GM18907 (cell line): Measurements from ENCODE around the gene NDUFAF8.

ENCODE experiments used
- ATAC-seq: cut with Tn5 transposase; IDR thresholded peaks from one replicate; pipeline ENCODE4 v1.9.1; 2021; ENCODE audit warnings: mild to moderate bottlenecking, moderate library complexity; ENCODE audit not compliant: unreplicated experiment

NDUFAF8 gene, protein sequence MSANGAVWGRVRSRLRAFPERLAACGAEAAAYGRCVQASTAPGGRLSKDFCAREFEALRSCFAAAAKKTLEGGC

DNA sequence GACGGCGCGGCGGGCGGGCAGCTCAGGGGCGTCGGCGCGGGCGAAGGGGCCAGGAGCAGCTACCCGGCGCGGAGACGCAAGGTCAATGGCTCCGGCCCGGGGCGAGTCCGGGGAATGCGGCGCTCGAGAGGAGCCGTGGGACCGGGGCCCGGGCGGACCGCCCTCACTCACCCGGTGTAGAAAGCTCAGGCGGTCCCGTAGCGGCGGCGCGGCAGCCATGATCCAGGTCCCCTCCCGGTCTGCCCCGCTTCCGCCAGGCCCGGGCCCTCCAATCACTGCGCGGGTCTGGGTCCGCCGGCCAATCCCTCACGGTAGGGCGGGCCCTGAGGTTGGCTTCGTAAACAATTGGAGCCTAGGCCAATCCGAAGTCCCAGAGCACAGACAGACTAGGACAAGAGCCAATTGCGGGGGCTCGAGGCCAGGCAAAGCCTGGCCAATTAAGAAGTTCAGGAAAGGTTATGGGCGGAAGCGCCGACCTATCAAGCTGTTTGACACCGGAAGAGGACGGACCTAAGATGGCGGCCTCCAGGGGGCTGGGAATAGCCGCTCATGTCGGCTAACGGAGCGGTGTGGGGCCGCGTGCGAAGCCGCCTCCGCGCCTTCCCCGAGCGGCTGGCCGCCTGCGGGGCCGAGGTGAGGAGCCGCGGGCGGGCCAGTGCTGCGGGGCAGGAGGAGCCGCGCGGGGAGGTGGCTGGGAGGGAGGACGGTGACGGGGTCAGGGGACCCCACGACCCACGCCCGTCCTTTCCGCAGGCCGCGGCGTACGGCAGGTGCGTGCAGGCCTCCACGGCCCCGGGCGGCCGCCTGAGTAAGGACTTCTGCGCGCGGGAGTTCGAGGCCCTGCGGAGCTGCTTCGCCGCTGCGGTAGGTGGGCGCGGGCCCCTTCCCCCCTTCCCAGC lies at the start of gene NDUFAF8, which contains the start of gene TEPSIN:
Gene NDUFAF8 (plus strand): TSS at position 504 of the 899 bp plus-strand sequence. CDS start 46 bp downstream, at position 550.
Gene TEPSIN (minus strand): TSS at position 241 of the 899 bp plus-strand sequence. CDS start 22 bp downstream, at position 219.
- peak; percentile 85 for ATAC-seq

DNA sequence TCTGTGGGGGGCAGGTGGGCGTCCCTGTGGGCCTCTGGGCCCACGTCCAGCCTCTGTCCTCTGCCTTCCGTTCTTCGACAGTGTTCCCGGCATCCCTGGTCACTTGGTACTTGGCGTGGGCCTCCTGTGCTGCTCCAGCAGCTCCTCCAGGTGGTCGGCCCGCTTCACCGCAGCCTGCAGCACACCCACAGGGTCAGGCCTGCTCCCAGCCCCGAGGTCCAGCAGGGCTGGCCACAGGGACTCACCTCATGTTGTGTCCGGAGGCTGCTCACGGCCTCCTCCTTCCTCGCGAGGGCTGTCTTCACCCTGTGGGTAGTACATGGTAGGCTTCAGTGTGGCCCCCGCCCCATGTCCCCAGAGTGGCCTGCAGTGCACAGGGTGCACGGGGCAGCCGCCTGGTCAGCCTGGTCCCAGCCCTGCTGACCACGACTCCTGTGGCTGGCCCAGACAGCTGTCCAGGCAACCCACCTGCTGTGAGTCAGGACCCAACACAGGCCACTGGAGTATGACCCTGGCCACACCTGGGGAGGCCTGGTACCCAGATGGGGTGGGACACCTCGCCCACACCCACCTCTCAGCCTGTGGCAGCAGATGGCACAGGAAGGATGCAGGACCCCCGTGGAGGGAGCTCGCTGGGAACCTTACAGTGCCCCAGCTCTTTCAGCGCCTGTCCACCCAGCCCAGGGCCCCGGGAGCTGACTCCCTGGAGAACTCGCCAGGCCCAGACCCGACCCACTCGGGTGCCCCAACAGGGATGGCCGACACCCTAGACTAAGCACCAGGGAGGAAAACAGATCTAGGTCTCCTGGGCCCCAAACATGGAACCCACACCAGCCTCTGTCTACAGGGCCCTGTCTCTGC lies 49.2 kb upstream of the NDUFAF8 start:
- no peak for ATAC-seq

DNA sequence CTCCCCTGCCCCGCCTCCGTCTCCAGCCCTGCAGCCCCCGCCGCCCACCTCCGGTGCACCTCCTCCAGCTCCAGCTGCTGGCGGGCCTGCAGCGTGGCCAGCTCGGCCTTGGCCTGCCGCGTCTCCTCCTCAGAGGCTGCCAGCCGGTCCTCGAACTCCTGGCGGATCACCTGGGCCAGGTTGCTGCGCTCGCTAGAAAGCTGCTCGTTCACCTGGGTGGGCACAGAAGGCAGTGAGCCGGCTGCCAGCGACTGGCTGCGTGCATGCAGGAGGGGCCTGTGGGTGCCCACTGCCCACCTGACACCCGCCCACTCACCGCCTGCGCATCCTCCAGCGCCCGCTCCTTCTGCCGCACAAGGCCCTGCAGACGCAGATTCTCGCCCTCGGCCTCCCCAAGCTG lies 48.5 kb upstream of the NDUFAF8 start:
- no peak for ATAC-seq

DNA sequence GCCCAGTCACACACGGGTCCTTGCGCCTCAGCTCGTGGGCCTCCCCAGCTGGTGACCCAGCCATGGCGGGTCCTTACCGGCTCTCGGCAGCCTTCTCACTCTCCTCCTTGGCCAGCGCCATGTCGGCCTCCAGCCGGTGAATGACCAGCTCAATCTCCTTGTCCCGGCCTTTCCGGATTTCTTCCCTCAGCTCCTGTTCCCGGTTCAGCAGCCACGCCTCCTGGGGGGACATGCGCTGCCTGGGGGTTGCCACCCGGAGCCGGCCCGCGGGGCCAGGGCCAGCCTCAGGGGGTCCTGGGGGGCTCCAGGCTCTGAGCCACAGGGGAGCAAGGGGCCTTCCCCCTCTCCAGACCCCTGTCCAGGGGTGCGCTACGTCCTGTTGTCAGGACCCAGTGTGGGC lies 48.0 kb upstream of the NDUFAF8 start:
- no peak for ATAC-seq

DNA sequence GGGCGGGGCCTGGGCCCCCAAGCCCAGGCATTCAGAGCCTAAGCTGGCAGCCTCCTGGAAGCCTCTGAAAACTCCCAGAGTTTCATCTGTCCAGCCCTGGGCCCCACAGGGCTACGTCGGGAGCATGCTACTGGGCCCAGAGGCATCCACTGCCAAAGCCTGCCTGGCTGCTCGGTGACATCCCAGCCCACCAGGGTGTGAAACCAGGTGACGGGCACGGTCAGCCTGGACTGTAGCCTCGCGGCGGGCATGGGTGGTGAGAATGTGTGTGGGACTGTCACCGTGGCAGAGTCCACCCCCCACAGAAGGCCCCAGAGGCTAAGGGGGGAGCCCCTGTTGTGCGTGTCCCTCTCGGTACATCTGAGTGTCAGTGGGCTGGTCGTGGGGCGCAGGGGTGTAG lies 47.5 kb upstream of the NDUFAF8 start:
- ATAC-seq, result no peak

DNA sequence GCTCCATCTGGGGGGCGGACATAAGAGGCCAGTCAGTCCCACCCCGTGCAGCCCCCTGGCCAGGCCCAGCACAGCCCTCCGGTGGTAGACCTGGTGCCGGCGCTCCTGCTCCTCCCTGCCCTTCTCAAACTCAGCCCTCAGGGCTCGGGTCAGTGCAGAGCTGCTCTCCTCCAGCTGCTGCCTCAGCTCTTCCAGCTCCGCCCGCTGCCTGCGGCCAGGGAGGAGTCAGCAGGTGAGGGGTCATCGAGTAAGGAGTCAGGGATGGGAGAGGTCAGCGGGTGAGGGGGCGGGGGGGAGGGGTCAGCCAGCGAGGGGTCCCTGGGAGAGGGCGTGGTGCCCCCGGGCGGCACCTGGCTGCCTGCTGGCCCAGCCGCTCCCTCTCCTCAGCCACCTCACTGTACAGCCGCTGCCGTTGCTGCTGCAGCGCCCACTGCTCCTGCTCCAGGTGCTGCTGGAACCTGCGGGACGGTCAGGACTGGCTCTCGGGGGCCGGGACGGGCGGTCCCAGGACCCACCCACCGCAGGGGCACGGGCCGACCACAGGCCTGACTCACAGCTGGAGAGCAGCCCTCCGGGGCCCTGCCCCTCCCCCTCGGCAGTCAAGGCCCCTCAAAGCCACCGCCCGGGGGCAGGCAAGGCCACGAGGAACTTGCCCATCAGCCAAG lies 46.6 kb upstream of the NDUFAF8 start:
- no peak for ATAC-seq

DNA sequence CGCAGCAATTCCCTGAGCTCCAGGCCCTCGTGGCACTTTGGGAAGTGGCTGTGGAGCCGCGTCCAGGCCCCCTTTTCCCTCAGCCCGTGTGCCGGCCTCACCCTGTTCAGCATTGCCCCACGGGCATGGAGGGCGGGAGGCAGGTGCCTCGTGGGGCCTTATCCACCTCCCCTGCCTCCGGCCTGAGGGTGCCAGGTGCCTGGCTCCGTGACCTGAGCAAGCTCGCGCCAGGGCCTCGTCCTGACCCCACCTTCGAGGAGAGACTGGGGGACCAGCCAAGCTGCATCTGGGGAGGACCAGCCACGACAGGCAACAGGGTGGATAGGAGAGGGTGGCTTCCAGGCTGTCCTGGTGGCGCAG lies 46.1 kb upstream of the NDUFAF8 start:
- ATAC-seq, result no peak

DNA sequence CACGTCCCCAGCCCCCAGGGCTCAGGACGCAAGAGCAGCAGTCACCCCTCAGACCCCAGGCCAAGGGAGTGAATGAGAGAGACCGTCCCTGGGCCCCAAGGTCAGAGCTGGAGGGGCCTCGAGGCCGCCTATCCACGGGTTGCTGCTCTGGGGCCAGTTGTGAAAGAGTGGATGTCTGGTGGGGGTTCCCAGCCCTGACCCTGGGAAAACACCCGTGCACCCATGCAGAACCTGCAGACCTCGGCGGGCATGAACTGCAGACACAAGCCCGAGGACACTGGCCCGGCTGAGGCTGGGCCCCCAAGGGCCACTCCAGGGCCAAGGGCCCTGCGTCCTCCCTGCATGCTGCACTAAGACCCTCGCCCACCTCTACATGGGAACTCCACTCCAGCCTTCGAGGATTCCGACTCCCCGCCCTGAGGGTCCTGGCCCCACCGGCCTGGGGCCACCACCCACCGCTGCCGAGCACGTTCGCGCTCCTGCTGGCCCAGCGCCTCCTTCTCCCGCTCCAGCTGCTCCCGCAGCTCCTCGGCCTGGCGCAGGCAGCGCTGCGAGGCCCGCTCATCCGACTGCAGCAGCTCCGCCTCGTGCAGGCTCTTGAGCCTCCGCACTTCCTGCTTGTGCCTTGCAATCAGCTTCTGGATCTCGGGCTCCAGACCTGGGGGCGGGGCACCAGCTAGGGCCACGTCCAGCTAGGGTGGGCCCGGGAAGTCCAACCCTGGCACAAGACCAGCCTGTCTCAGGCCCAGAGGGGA lies 45.5 kb upstream of the NDUFAF8 start:
- no peak for ATAC-seq

DNA sequence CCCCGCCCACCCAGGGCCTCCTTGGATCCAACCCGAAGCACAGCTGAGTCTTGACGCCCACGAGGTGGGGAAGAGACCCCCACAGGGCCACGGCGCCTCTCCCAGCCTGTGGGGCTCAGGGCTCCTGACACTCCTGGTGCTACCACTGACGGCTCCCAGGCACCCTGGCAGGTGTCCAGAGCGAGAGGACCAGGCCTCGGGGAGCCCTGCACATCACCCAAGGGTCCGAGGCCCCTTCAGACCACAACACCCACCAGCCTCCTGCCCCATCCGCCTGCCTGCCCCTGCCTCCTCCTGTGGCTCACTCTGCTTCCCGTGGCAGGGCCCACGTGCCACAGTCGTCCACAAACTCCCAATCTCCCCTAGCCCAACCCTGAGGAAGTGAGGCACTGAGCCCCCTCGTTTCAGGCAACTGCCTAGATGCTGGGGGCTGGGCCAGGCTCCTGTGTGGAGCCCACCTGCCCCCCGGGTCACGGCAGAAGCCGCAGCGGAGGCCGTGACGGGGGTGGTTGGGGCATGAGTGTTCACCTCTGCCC lies 44.8 kb upstream of the NDUFAF8 start:
- ATAC-seq, result no peak

DNA sequence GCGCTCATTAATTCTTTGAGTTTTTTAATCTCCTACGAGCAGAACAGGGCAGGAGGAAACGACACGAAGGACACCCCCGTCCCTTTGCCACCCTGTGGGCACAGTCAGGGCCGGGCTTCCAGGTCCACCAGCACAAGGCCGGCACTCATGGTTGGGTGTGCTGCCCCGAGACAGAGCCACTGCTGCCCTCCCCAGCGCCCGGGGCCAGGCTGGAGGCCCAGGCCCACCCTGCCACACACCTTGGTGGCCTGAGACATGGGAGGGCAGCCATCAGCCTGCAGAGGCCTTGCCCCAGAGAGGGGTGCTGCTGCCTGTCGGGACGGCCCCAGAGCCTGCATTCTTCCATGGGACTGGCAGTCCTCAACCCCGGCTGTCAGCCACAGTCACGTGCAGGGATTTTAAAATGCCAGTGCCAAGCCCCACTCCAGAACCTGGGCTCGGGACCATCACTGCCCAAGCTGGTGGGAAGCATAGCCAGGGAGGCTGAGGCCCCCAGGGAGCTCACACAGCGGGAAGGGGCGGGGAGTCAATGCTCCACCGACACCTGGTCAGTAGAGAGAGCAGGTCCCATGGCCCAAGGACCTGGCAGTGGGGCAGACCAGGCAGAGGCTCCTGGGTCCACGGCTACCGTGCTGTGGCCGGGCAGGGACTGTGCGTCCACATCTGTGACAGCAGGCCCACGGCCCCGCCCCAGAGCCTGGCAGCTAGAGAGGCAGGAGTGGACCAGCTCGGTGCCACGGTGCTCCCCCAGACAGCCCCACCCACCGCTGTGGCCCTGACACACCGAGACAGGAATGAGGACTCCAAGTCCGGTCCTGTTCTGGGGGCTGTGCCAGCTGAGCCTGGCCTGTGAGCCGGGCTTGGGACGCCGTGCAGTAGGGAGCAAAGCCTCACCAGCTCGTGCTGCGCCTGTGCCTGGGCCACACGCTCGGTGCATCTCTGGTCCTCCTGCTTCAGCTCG lies 43.9 kb upstream of the NDUFAF8 start:
- ATAC-seq, result no peak

DNA sequence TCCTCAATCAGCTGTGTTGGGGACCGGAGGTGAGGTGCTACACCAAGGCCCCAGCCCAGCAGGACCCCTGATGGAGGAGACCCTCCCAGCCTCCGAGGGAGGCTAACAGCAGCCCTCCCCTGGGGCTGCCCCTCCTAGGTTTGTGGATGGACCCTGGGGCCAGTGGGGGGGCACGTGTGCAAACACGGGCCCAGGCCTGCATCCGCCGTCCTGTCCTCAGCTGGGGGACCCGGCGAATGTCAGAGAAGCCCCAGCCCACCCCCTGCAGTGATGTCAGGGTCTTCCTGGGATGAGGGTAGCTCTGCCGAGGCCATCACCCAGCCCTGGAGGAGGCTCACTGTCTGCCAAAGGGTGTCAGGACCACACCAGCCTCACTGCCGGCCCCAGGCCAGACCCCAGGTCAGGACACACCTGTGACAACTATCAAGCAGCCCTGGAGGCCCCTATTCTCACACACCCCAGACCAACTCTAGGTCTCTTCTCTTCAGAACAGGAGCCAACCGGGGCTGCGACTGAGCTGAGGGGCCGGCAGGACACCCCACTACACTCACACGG lies 43.1 kb upstream of the NDUFAF8 start:
- ATAC-seq, result no peak

DNA sequence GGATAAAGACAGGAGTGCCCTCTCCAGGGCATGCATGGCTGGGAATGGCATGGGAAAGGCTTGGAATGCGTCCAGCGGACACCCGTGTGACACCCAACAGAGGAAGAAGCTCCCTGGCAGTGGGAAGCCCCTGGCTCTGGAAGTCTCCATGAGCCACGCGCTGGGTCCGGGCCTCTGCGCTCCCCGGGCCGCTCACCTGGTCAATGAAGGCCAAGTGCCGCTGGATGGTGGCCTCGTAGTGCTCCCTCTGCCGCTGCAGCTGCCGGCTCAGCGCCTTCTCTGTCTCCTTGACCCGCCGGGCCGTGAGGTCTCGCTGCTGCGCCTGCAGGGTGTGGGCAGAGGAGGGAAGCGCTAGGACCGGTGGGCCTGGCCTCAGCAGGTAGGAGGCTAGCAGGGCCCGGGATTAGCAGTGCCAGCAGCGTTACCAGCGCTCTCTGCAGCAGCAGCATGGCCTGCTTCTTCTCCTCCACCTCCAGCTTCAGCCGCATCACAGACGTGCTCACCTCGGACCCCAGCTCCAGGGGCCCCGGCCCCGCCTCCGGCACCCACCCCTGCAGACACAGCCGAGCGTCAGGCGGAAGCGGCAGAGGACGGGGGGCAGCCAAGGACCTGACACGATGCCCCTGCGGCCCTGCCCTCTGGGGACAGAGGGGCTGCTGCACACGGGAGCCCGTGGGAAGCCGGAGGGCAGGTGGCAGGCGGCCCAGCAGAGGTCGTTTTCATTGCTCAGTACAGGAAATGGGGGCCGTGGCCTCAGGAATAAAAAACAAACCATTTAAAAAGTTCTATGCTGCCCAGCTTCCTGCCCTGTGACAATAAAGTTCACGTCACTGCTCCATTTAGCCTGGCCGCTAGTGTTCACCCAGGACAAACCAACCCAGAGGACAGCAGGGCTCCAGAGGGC lies 42.4 kb upstream of the NDUFAF8 start:
- ATAC-seq, result no peak

DNA sequence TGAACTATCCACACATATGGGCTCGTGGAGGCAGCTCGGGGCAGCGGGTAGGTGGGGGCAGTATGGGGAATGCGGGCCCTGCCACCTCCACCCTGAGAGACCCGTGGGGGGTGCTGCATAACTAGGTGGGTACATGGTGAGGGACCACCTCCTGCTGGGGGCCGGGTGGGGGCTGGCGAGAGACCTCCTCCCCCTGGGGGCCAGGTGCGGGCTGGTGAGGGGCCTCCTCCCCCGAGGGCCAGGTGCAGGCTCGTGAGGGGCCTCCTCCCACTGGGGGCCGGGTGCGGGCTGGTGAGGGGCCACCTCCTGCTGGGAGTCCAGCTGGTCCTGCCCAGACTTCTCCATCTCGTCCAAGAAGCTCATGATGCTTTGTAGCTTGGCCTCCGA lies 41.7 kb upstream of the NDUFAF8 start:
- ATAC-seq, result no peak

DNA sequence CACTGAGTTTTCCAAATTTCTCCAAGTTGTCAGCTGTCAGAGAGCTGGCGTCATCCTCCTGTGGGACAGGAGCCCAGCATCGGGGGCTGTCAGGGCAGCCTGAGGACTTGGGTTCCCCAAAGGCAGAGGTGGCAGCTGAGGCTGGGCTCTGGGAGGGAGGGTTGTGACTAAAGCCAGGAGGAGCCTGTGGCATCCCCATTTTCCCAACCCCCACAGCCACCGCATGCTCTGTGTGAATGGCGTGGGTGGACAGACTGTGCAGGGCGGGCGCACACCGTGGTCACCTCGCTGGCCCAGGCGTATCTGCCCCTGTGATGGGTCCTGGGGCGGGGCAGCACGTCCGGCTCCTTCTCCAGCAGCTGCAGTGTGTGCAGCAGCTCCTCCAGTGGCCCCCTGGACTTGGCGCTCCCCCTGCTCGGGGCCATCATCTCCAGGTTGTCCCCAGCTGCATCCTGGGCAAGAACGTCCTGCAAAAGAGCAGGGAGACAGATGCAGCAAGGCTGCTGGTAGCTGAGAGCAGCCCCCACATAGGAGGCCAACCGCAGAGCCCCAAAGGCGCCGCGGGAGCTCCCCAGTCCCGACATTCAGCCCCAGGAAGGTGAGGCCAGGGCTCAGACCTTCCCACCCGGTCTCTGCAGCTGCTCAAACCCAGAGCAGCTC lies 41.2 kb upstream of the NDUFAF8 start:
- ATAC-seq, result no peak

DNA sequence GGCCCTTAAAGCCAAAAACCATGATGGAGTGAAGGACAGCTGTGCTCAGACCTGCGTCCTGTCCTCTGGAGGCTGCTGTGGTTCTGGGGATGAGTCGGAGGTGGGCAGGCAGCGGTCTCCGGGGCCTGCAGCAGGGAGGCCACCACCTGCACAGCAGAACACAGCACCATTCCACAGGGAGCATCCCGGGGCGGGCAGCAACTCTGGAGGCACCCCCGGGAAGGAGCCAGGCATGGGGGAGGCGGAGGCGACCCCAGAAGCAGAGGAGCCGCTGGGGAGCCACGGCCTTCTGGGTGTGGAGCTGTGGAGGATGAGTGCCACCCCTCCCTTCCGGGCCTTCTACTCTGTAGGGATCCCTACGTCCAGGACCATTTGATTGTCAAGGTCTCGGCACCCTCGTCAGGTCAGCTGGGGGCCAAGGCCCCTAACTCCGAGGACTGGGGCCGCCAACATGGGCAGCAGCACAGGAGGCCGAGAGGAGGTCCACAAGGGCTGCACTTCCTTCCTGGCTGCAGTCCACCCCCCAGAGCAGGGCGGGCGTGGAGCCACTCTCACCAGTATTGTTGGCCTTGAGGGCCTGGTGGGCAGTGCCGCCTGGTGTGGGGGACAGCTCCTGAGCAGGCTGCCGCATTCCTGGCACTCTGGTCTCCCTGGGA lies 40.2 kb upstream of the NDUFAF8 start:
- no peak for ATAC-seq

DNA sequence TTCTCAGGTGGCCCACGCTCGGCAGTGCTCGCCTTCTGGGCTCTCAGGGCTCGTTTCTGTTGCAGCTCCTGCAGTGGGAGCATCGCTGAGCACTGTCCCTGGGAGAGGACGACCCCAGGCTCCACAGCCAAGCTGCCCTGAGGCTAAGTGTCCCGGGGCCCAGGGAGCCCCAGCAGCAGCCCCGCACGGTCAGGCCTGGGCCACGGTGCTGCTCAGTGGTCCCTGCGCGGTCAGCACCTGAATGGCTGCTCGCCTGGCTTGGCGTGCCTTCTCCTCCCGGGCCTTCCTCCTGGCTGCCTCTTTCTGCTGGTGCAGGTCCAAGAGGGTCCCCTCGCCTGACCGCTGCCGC lies 39.7 kb upstream of the NDUFAF8 start:
- no peak for ATAC-seq

DNA sequence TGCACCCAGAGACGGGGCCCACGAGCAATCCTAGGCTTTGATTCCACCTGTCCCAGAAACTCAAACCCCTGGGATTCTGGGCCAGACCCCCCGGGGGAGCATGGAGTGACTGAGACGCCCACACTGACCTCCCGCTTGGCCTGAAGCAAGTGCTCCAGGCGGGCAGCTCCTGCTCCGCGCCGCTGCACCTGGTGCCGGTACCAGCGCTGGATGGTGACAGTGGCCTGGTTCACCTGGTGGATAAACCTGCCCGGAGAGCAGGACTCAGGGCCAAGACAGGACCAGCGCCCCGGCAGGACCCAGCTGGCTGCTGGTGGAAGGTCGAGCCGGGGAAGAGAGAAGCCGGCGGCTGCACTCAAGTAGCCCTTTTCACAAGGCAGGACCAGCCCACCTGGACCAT lies 38.9 kb upstream of the NDUFAF8 start:
- no peak for ATAC-seq
